COLO668 (cell line): Measurements from ENCODE around the gene RASSF5.

ENCODE experiments used
- DNase-seq: peaks from one replicate; lab custom pipeline; 2025; ENCODE audit not compliant: unreplicated experiment; lab: John Stamatoyannopoulos, UW

The RASSF5 gene

DNA sequence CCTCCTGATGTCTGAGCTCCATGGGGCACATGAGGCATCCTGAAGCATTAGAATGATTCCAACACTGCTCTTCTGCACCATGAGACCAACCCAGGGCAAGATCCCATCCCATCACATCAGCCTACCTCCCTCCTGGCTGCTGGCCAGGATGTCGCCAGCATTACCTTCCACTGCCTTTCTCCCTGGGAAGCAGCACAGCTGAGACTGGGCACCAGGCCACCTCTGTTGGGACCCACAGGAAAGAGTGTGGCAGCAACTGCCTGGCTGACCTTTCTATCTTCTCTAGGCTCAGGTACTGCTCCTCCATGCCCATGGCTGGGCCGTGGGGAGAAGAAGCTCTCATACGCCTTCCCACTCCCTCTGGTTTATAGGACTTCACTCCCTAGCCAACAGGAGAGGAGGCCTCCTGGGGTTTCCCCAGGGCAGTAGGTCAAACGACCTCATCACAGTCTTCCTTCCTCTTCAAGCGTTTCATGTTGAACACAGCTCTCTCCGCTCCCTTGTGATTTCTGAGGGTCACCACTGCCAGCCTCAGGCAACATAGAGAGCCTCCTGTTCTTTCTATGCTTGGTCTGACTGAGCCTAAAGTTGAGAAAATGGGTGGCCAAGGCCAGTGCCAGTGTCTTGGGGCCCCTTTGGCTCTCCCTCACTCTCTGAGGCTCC, 11.1 kb upstream of the RASSF5 start:
- no peak for DNase-seq

DNA sequence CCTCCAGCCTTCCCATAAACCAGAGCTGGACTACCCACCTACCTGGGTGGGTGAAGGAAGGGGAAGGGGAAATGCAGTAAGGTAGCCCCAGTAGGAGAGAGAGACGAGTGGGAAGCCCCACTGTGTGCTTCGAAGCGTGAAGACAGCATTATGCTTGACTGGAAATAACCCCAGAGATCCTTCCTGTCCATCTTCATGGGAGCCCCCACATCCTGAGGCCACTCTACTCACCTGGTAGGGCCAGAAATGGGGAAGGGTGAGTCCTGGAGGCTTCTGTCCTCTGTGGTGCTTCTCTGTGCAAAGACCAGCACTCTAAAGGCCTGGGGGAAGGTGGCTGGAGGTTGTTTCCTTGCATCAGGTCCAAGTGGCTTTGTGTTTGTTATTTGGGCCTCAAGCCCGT, 10.0 kb upstream of the RASSF5 start:
- no peak for DNase-seq

DNA sequence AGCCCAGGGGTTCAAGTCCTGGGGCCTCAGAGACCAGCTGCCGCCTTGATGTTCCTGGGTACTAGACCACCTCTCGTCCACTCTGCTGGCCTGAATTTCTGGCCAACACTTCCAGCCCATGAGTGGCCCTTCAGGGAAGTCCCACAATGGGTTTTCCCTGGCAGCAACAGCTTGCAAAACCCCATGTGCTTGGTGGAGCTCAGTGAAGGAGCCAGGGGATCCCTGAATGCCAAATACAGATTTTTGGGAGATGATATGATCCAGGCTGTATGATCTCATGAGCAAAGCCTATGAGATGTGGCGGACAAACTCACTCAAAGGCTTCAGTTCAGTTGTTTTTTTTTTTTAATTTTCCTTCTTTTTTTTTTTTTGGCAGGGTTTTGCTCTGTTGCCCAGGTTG, 9.6 kb upstream of the RASSF5 start:
- DNase-seq: no peak

DNA sequence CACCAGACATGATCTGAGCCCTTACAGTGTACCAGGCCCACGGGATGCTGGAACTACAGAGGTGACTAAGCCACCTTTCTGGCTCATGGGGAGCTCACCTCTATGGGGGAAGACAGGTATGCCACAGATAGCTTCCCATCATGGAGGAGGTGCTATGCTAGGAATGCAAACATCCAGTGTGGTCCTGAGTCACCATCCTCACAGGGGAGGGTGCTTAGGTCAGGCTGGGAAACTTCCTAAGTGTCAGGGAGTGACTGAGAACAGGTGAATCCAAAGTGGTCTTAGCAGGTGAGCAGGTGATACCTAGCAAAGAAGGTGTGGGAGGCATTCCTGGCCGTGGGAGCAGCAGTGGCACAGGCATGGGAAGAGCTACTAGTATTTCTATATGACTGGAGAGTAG, 8.6 kb upstream of the RASSF5 start:
- no peak for DNase-seq

DNA sequence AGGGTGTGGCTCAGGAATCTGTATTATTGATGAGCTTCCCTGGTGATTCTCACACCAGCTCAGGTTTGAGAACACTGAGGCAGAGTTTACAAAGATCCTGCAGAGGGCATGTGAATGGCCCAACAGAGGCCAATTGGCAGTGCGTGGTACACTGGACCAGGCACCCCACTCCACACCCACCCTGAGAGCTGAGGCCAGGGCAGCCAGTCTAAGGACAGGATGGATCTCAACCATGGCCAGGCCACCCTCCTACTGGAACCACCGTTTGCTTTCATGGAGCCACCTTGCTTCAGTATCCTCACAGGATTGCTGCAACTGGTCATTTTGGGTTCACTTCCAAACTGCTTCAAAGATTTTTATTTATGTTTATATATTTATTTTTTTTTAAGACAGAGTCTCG, 7.3 kb upstream of the RASSF5 start:
- no peak for DNase-seq

DNA sequence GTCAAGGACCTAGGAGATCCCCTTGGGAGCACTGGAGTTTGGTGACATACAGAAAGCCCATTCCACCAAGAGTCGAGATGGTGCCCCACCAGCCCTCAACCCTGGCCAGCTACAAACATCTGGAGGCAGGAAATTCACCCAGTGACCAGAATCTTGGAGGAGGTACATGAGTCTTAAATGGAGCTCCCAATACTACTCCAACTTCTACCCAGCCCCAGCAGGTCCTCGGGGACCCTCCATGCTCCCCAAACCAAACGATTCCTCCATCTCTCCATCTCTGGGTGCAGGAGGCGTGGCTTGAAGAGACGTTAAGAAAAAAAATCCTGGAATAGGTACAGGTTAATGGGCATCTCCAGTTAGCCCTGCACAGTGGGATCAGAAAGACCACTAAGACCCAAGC, 5.5 kb upstream of the RASSF5 start:
- DNase-seq: no peak

GRCh38 chr1:206502403-206502802, 4.9 kb upstream of the RASSF5 start:
- DNase-seq: no peak

DNA sequence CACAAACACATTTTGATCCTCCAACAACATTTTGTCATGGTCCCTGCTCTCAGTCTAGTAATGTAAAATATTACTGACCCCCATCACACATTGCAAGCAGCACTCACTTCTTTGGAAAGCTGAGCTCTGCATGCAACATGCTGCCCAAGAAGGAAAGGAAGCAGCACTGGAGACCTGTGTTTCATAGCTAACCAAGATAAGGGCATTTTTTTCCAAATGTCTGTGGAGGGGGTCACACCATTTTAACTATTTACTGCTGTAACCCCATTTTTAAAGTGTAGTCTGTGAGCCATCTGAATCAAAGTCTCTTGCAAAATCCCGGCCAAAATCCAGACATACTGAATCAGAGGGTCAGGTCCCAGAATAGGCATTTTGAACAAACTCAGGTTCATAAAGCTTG, 4.5 kb upstream of the RASSF5 start:
- DNase-seq: no peak

DNA sequence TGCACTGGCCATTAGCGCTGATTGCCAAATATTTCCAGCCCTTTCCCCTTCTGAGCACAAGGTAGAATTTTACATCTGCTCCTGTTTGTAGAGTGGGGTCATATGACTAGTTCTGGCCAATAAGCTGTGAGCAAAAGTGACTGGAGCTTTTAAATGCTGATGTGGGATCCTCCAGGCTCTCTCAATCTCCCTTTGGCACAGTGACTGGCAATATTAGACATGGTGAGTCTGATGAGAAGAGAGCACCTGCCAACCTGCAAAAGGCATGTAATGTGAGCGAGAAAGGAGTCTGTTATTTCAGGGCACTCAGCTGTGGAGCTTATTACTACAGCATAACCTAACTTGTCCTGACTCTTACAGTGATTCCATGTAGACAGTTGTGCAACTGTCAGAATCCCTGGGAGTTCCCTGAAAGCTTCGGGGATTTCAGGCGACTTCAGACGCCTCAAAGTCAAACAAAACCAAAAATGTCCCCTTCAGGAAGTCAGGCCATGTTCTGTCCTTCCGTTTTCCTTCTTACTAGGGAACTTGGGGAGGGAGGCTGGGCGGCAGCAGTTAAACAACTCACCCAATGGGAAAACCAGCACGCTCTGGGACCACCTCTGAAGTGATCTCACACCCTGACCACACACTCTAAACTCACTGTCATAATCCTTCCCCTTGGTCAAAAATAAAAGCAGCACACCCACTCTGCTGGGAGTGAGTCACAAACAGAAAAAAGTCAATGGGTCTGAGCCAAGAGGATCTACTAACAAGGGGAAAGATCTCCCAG, 3.6 kb upstream of the RASSF5 start:
- no peak for DNase-seq

DNA sequence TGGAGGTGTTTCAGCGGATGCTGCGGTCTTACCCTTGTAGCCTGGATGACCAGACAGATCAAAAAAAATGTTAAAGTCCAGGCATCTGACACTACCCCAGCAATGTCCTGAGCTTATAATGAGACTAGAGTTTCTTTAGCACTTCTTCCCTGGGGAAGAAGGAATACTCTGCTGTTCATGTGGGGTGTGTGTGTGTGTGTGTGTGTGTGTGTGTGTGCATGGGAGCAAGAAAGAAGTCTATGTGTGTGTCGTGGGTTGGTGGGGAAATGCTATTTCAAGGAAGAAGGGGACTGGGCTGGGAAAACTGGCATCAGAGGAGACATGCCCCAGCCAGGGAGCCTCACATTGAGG, 3.0 kb upstream of the RASSF5 start:
- no peak for DNase-seq

DNA sequence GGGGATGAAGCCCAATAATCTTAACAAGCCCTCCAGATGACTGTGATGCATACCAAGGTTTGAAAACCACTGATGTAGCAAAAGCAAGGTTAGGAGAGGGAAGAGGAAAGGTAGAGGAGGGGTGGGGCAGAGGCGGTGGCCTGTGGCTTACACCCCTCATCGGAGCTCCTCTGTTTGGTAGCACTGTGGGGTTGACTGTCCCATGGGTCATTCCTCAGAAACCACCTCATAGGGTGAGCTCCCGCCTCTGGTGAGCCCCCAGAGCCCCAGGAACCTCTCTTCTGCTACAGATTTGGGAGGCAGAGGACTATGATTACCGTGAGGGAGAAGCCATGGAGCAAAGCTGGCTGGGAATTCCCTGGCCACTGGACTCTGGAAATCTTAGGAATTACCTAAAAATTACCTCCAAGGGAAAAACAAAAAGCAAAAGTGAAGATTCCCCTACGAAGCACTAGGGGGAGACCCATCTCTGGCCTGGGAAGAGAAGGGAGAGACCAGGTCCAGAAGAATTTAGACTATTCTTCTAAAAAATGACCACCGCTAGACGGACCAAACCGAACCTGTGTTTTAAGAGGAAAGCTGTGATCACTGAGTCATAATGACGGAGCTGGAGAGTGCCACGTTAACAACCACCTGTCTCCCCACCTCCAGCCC, 1.5 kb upstream of the RASSF5 start:
- no peak for DNase-seq

DNA sequence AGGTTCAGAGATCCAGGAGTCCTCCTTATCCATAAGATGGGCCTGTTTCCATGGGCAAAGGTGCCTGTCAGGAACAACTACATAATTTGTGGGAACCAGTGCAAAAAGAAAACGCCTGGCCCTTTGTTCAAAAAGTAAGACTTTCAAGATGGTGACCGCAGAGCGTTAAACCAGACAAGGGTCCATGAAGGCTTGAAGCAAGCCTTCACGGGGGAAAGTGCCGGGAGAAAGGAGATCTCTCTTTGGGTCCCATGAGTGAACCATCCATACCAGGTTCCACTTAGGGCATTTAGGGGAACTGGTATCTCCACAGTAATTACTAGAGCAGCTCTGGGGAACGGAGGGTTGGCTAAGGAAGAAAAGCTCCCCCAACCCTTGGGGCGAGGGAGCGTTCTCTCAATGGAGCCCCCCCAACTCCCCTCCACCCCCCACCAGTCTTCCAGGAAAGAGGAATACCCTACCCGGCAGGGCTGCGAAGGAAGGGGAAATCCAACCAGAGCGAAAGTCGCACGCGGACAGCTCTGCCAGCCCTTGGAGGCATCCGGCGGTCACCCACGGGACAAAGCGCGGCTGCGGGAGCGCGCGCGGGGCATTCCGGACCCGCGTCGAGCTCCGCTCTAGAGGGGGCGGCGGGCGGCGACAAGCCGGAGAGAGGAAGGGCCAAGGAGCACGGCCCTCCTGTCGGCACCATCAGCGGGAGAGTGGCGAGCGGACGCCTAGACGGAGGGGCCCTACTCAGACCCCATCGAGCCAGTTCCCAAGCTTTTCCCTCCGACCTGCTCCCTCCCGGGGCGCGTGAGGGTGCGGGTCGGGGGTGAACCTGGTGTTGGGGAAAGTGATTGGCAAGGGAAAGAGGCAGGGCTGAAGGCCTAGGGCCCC, 687 bp upstream of the RASSF5 start:
- peak; percentile 31 for DNase-seq

- DNase-seq: no peak
Measured at GRCh38 chr1:206508130-206508889, 979 bp downstream of the RASSF5 start.

- DNase-seq: no peak
Measured at GRCh38 chr1:206508956-206509355, 1.6 kb downstream of the RASSF5 start.

DNA sequence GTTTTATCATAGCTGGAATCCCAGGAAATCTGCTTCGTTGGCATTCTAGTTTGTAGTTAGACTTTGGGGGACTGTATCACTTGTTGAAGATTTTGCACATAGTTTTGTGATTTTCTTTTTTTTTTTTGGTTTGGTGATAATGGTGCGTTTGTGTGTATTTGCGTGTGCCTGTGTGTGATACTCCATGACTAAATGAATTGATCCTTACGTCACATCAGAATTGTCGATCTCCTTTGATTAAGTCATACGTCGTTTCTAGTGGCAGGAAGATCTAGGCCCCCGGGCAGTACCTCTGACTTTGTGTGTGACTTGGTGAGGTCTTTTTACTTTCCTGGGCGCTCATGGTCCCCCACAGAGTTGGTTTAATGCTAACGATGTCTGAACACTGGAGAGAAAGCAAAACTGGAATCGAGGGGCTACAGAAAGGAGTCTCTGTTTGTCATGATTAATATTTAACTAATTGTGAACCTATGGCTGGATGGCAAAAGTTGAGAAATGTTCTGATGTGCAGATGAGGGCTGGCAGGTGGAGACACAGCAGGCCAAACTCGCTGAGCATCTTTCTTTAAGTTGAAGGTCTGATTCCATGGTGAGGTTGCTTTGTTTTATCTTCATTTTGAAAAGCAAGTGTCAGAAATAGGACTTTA, 2.4 kb downstream of the RASSF5 start:
- no peak for DNase-seq

DNA sequence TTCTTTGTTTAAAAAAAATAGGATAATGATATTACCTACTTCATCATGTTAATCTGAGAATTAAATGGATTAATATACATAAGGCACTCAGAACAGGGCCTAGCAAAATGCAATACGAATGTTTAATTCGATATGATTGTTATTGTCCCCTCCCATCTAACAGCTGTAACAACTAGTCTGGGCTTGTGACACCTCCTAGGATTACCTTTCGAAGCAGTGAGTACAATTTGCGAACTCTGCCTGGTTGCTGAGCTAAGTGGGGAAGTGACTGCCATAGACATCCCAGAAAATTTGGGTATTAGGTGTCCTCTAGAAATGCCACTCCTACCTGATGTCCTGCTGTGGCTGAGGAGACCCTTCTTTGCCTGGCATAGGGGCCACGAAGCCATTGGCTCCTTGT, 3.0 kb downstream of the RASSF5 start:
- no peak for DNase-seq

GRCh38 chr1:206511362-206512057, 4.2 kb downstream of the RASSF5 start:
- no peak for DNase-seq

GRCh38 chr1:206512058-206512850, 4.9 kb downstream of the RASSF5 start:
- no peak for DNase-seq

DNA sequence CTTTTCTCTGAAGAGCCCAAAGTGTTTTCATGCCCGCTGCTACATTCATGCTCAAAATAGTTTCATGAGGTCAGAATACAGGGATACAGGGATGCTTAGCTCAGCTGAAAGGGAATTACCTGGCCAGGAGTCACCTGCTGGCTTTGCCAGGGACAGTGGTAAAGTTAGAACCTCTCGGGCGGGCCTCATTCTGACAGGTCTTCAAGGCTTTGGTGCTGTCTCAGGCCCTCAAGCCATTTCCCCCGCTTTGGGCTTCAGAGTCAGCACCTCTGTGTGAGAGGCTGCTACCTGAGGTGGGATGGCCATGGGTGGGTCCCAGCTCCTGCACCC, 5.5 kb downstream of the RASSF5 start:
- DNase-seq: no peak
